HCT116 (cell line): ENCODE results near the gene CNKSR3. TPM values are rescaled to one million over a fixed set of nuclear protein-coding genes. Genes with fewer than 3 reads are reported as not detected.
A peak's percentile ranks its signal among the peaks of the same experiment; 100 is the strongest.

Experiments used
- ATAC-seq: fragments of 200-7000 bp; cut with Tn5 transposase; 2 replicates; pipeline ENCODE4 v1.9.1; 2020; ENCODE audit warnings: mild to moderate bottlenecking, moderate library complexity
- BruUV-seq: library from RNA; stranded (reverse); fragments of 400-500 nt; replicated peaks from 2 replicates; lab custom pipeline; 2021; lab: Mats Ljungman, UMichigan
- CTCF ChIA-PET: fragments of 300-600 bp; sonication (Branson Sonifier 250); formaldehyde crosslinking; loops from one replicate; lab custom pipeline; 2021; ENCODE audit warnings: antibody characterized with exemption; lab: Charles Lee
- POLR2A ChIA-PET: fragments of 300-600, 350-600 bp; sonication (Branson Sonifier 250); formaldehyde crosslinking; loops from one replicate; lab custom pipeline; 2021; ENCODE audit warnings: antibody characterized with exemption; lab: Charles Lee
- RAD21 ChIA-PET, 2 experiments: fragments of 300-600 bp; sonication (Branson Sonifier 250); formaldehyde crosslinking; loops; one replicate each; lab custom pipeline; 2023; ENCODE audit warnings: low total read pairs in 2 of 2; ENCODE audit not compliant: uncharacterized antibody in 2 of 2, unreplicated experiment in 2 of 2, low non-redundant PET in 1 of 2; lab: Charles Lee
- DNase-seq: peaks from one replicate; pipeline ENCODE4 v3.0.0-alpha.2; 2010; ENCODE audit warnings: low read depth, low spot score
- H2AFZ ChIP-seq: fragments of 200-600 bp; shearing (Covaris generic), sonication (generic); 2 replicates; pipeline ENCODE4 v1.6.1; 2017; ENCODE audit warnings: low read depth, mixed run types, mixed read lengths, antibody characterized with exemption, low read length; ENCODE audit not compliant: poor library complexity, severe bottlenecking
- H3K27ac ChIP-seq: 2 replicates; pipeline ENCODE4 v1.5.1; 2012; ENCODE audit warnings: low read depth, low read length
- H3K27me3 ChIP-seq: fragments of 200-600 bp; sonication (generic); 2 replicates; pipeline ENCODE4 v1.6.1; 2016; ENCODE audit warnings: mixed run types, low read length, mixed read lengths; ENCODE audit not compliant: insufficient read depth
- H3K36me3 ChIP-seq, 2 experiments: fragments of 200-500 bp in 1 of 2; fragments of 200-600 bp in 1 of 2; sonication (Bioruptor generic) in 1 of 2; sonication (generic) in 1 of 2; 2 replicates each; pipeline versions ENCODE4 v1.5.1 to v1.6.1; 2014 to 2016; ENCODE audit warnings: low read length in 2 of 2, inconsistent platforms in 1 of 2, mixed read lengths in 1 of 2, mixed run types in 1 of 2; ENCODE audit not compliant: insufficient read depth in 2 of 2, control insufficient read depth in 1 of 2
- H3K4me1 ChIP-seq, 2 experiments: fragments of 200-600 bp in 1 of 2; sonication (generic) in 1 of 2; 2 replicates each; pipeline versions ENCODE4 v1.5.1 to v1.6.1; 2012 to 2017; ENCODE audit warnings: low read length in 2 of 2, inconsistent platforms in 1 of 2, mild to moderate bottlenecking in 1 of 2, mixed read lengths in 1 of 2, mixed run types in 1 of 2, moderate library complexity in 1 of 2; ENCODE audit not compliant: insufficient read depth in 2 of 2, control insufficient read depth in 1 of 2
- H3K4me2 ChIP-seq: fragments of 200-600 bp; sonication (generic); 2 replicates; pipeline ENCODE4 v1.6.1; 2017; ENCODE audit warnings: mixed run types, low read length, mixed read lengths
- H3K4me3 ChIP-seq, 2 experiments: fragments of 200-600 bp in 1 of 2; sonication (generic) in 1 of 2; replicated peaks in 1 of 2; 2 replicates each; pipeline ENCODE4 v1.5.1; 2011 to 2016; ENCODE audit warnings: low read length in 2 of 2, control low read depth in 1 of 2, low read depth in 1 of 2, mild to moderate bottlenecking in 1 of 2, mixed read lengths in 1 of 2, mixed run types in 1 of 2
- H3K79me2 ChIP-seq: fragments of 200-600 bp; sonication (generic); 2 replicates; pipeline ENCODE4 v1.6.1; 2017; ENCODE audit warnings: mild to moderate bottlenecking, mixed run types, low read length, moderate library complexity, mixed read lengths; ENCODE audit not compliant: insufficient read depth
- H3K9ac ChIP-seq: fragments of 200-600 bp; sonication (generic); 2 replicates; pipeline ENCODE4 v1.6.1; 2016; ENCODE audit warnings: low read length, mixed read lengths
- H3K9me2 ChIP-seq: fragments of 200-600 bp; sonication (generic), shearing (Covaris generic); 2 replicates; pipeline ENCODE4 v1.6.1; 2017; ENCODE audit warnings: mixed run types, mild to moderate bottlenecking, moderate library complexity; ENCODE audit not compliant: insufficient read depth
- H3K9me3 ChIP-seq, 2 experiments: fragments of 200-500 bp in 1 of 2; fragments of 200-600 bp in 1 of 2; sonication (Bioruptor generic) in 1 of 2; sonication (generic) in 1 of 2; 2 replicates each; pipeline ENCODE4 v1.6.1; 2014 to 2017; ENCODE audit warnings: low read length in 2 of 2, mixed read lengths in 2 of 2, inconsistent platforms in 1 of 2, low read depth in 1 of 2, mild to moderate bottlenecking in 1 of 2, mixed run types in 1 of 2, moderate library complexity in 1 of 2; ENCODE audit not compliant: control insufficient read depth in 1 of 2, insufficient read depth in 1 of 2
- H4K20me1 ChIP-seq: fragments of 200-600 bp; sonication (generic), shearing (Covaris generic); 2 replicates; pipeline ENCODE4 v1.6.1; 2017; ENCODE audit warnings: mixed run types, mild to moderate bottlenecking, moderate library complexity; ENCODE audit not compliant: insufficient read depth
- CBX3 ChIP-seq: IDR thresholded peaks from 2 replicates; pipeline ENCODE4 v1.6.1; 2012; ENCODE audit warnings: low read depth
- EGR1 ChIP-seq: IDR thresholded peaks from 2 replicates; pipeline ENCODE4 v1.6.1; 2012; ENCODE audit warnings: low read depth
- ELF1 ChIP-seq: IDR thresholded peaks from 2 replicates; pipeline ENCODE4 v1.6.1; 2012; ENCODE audit warnings: low read depth, borderline replicate concordance
- EZH2 ChIP-seq: fragments of 200-600 bp; sonication (generic); IDR thresholded peaks from 2 replicates; pipeline ENCODE4 v1.6.1; 2017; ENCODE audit warnings: antibody characterized with exemption, mixed run types
- FOSL1 ChIP-seq: IDR thresholded peaks from 2 replicates; pipeline ENCODE4 v1.6.1; 2012; ENCODE audit warnings: low read depth
- JUND ChIP-seq: IDR thresholded peaks from 2 replicates; pipeline ENCODE4 v1.6.1; 2012
- MAX ChIP-seq: IDR thresholded peaks from 2 replicates; pipeline ENCODE4 v1.6.1; 2012
- POLR2A ChIP-seq: IDR thresholded peaks from 2 replicates; pipeline ENCODE4 v1.7.0; 2011; ENCODE audit warnings: borderline replicate concordance; ENCODE audit not compliant: insufficient read depth, insufficient read length; ENCODE audit errors: extremely low read depth
- POLR2AphosphoS5 ChIP-seq: IDR thresholded peaks from 2 replicates; pipeline ENCODE4 v1.6.1; 2011; ENCODE audit warnings: mild to moderate bottlenecking, low read depth, low read length, moderate library complexity
- RAD21 ChIP-seq: IDR thresholded peaks from 2 replicates; pipeline ENCODE4 v1.6.1; 2012; ENCODE audit warnings: low read depth, mild to moderate bottlenecking
- SP1 ChIP-seq: IDR thresholded peaks from 2 replicates; pipeline ENCODE4 v1.6.1; 2012; ENCODE audit warnings: low read depth
- SRF ChIP-seq: IDR thresholded peaks from 2 replicates; pipeline ENCODE4 v1.6.1; 2012; ENCODE audit warnings: low read depth
- YY1 ChIP-seq: IDR thresholded peaks from 2 replicates; pipeline ENCODE4 v1.6.1; 2011; ENCODE audit warnings: low read length, low read depth, moderate library complexity, mild to moderate bottlenecking; ENCODE audit not compliant: insufficient replicate concordance; ENCODE audit errors: extremely low read depth
- ZFX ChIP-seq: fragments of 450-650 bp; IDR thresholded peaks from 2 replicates; pipeline ENCODE4 v1.6.1; 2017
- ZNF274 ChIP-seq: fragments of 200-500 bp; sonication (Bioruptor generic); IDR thresholded peaks from 2 replicates; pipeline ENCODE4 v1.6.1; 2014; ENCODE audit warnings: mild to moderate bottlenecking, low read depth, low read length, inconsistent platforms
- intact Hi-C: fragments of 100-400 bp; cut with micrococcal nuclease; formaldehyde crosslinking; loops from 2 replicates; pipeline ENCODE4 v1.10.0; 2022
- total RNA-seq: library from RNA; stranded (reverse); gene quantifications from one replicate; pipeline ENCODE4 v1.2.1, GENCODE V29; 2021; ENCODE audit not compliant: unreplicated experiment
- TF ChIP-seq, protein P1 (sequence below): IDR thresholded peaks from 2 replicates; pipeline ENCODE4 v1.6.1; 2011; ENCODE audit warnings: mild to moderate bottlenecking, low read length, moderate library complexity; ENCODE audit not compliant: insufficient replicate concordance; ENCODE audit errors: extremely low read depth
- TF ChIP-seq, protein P2 (sequence below), 3 experiments: fragments of 200-600 bp in 1 of 3; sonication (generic) in 1 of 3; IDR thresholded peaks in 2 of 3; conservative IDR thresholded peaks in 1 of 3; 2 replicates each; pipeline ENCODE4 v1.5.1; 2012 to 2017; ENCODE audit warnings: low read depth in 2 of 3, low read length in 2 of 3, antibody characterized with exemption in 1 of 3, borderline replicate concordance in 1 of 3, control low read depth in 1 of 3, mild to moderate bottlenecking in 1 of 3, mixed read lengths in 1 of 3, mixed run types in 1 of 3, moderate library complexity in 1 of 3; ENCODE audit not compliant: insufficient read depth in 1 of 3

The CNKSR3 gene
- total RNA-seq, 1 experiment from 2014 or later: 15.4 TPM

GRCh38 chr6:154403788-154404187, 106.7 kb downstream of the CNKSR3 start:
- no TSS peak for BruUV-seq
- CTCF ChIA-PET: no interaction called here
- no peaks in the 10 kb centered on the region; a peak in 1 of 4 replicates for H3K36me3 ChIP-seq

GRCh38 chr6:154402081-154402780, 108.3 kb downstream of the CNKSR3 start:
- H3K4me2 ChIP-seq: no peak overlapping the region
- ATAC-seq (peak; percentile 55; the same call in 1 of the 2 replicates), DNase-seq (no peak)
- no peaks in the 10 kb centered on the region for H3K9me3 ChIP-seq
- no peak overlapping the region for H2AFZ ChIP-seq
- ChIA-PET POLR2A (no interaction called here), CTCF (no interaction called here), RAD21 (no interaction called here)
- BruUV-seq: no TSS peak
- no peaks in the 10 kb centered on the region for H4K20me1 ChIP-seq
- no peaks in the 10 kb centered on the region for H3K9me2 ChIP-seq
- intact Hi-C loops: no loop called here
- no peaks in the 10 kb centered on the region for H3K27me3 ChIP-seq
- H3K27ac ChIP-seq: no peak overlapping the region
- peaks cover 18 to 19% of the 10 kb centered on the region in 2 experiments for H3K4me1 ChIP-seq
- H3K9ac ChIP-seq: no peak overlapping the region
- H3K79me2 ChIP-seq: no peaks in the 10 kb centered on the region
- no peaks in the 10 kb centered on the region; a peak in 2 of 4 replicates for H3K36me3 ChIP-seq
- no peak overlapping the region for H3K4me3 ChIP-seq
- TF ChIP-seq ZFX (no peak), ZNF274 (no peak), EZH2 (no peak), FOSL1 (no peak), POLR2AphosphoS5 (no peak), EGR1 (no peak), JUND (no peak), YY1 (no peak), ELF1 (no peak), SRF (no peak), POLR2A (no peak), MAX (no peak), SP1 (no peak)
- TF ChIP-seq, protein P1, sequence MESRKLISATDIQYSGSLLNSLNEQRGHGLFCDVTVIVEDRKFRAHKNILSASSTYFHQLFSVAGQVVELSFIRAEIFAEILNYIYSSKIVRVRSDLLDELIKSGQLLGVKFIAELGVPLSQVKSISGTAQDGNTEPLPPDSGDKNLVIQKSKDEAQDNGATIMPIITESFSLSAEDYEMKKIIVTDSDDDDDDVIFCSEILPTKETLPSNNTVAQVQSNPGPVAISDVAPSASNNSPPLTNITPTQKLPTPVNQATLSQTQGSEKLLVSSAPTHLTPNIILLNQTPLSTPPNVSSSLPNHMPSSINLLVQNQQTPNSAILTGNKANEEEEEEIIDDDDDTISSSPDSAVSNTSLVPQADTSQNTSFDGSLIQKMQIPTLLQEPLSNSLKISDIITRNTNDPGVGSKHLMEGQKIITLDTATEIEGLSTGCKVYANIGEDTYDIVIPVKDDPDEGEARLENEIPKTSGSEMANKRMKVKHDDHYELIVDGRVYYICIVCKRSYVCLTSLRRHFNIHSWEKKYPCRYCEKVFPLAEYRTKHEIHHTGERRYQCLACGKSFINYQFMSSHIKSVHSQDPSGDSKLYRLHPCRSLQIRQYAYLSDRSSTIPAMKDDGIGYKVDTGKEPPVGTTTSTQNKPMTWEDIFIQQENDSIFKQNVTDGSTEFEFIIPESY: no peak
- TF ChIP-seq, protein P2, sequence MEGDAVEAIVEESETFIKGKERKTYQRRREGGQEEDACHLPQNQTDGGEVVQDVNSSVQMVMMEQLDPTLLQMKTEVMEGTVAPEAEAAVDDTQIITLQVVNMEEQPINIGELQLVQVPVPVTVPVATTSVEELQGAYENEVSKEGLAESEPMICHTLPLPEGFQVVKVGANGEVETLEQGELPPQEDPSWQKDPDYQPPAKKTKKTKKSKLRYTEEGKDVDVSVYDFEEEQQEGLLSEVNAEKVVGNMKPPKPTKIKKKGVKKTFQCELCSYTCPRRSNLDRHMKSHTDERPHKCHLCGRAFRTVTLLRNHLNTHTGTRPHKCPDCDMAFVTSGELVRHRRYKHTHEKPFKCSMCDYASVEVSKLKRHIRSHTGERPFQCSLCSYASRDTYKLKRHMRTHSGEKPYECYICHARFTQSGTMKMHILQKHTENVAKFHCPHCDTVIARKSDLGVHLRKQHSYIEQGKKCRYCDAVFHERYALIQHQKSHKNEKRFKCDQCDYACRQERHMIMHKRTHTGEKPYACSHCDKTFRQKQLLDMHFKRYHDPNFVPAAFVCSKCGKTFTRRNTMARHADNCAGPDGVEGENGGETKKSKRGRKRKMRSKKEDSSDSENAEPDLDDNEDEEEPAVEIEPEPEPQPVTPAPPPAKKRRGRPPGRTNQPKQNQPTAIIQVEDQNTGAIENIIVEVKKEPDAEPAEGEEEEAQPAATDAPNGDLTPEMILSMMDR (IDR thresholded peaks at IDR 0.05 in 2 of 3, conservative IDR thresholded peaks at IDR 0.05 in 1 of 3; ENCODE audit: borderline replicate concordance in 1 of 3, insufficient read depth in 1 of 3, low read depth in 2 of 3, low read length in 2 of 3): no peak

More at GRCh38 chr6:154403788-154404187, 106.7 kb downstream of the CNKSR3 start:
- no peaks in the 10 kb centered on the region for H4K20me1 ChIP-seq
- ChIA-PET RAD21 (no interaction called here), POLR2A (no interaction called here)
- DNase-seq (no peak), ATAC-seq (peak; percentile 49; the same call in 1 of the 2 replicates)
- no peaks in the 10 kb centered on the region for H3K9me2 ChIP-seq
- no peaks in the 10 kb centered on the region for H3K9me3 ChIP-seq
- no peak overlapping the region for H3K4me3 ChIP-seq
- H3K27ac ChIP-seq: no peak overlapping the region
- H3K27me3 ChIP-seq: no peaks in the 10 kb centered on the region
- H3K4me2 ChIP-seq: peak overlapping the region; percentile 45
- TF ChIP-seq YY1: no peak
- TF ChIP-seq RAD21: no peak
- 0 out of 2 replicates have a peak, but pooled peaks have one; percentile 18 for TF ChIP-seq SP1
- 0 out of 2 replicates have a peak, but pooled peaks have one; percentile 16 for TF ChIP-seq EGR1
- TF ChIP-seq FOSL1: no peak
- no peak for TF ChIP-seq CBX3
- no peaks in the 10 kb centered on the region for H3K79me2 ChIP-seq
- no peak overlapping the region for H2AFZ ChIP-seq
- H3K4me1 ChIP-seq: peaks cover 18 to 19% of the 10 kb centered on the region in 2 experiments
- intact Hi-C loops: no loop called here
- no peak overlapping the region for H3K9ac ChIP-seq
